ENCODE measurements around the gene PGA5.

DNA sequence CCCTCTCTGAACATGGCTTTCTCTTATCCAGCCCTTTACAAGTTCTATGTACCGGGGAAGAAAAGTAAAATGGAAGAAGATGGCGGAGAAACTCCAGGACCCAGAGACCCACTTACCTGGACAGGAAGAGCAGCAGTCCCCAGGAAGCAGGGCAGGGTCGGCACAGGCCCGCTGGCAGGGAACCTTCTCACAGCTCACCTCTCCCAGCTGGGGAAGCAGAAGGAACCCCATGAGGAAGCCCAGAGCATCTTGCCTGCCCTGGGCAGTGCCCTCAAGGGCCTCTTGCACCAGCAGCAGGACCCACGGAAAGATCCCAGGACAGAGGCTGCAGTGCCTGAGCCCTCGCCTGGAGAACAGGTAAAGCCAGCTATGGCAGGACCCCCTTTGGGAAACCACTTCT lies 23.4 kb downstream of the PGA5 start:
- TF ChIP-seq, protein P1, sequence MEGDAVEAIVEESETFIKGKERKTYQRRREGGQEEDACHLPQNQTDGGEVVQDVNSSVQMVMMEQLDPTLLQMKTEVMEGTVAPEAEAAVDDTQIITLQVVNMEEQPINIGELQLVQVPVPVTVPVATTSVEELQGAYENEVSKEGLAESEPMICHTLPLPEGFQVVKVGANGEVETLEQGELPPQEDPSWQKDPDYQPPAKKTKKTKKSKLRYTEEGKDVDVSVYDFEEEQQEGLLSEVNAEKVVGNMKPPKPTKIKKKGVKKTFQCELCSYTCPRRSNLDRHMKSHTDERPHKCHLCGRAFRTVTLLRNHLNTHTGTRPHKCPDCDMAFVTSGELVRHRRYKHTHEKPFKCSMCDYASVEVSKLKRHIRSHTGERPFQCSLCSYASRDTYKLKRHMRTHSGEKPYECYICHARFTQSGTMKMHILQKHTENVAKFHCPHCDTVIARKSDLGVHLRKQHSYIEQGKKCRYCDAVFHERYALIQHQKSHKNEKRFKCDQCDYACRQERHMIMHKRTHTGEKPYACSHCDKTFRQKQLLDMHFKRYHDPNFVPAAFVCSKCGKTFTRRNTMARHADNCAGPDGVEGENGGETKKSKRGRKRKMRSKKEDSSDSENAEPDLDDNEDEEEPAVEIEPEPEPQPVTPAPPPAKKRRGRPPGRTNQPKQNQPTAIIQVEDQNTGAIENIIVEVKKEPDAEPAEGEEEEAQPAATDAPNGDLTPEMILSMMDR (optimal IDR thresholded peaks at IDR 0.05 in 1 of 3, IDR thresholded peaks at IDR 0.05 in 1 of 3, conservative IDR thresholded peaks at IDR 0.05 in 1 of 3; ENCODE audit: extremely low read depth in 1 of 3, insufficient read depth in 2 of 3, low read length in 3 of 3): no peak
- TF ChIP-seq EZH2 (IDR thresholded peaks at IDR 0.05; ENCODE audit: low read length): no peak
